8988T (cell line): ENCODE results near the gene ARIH2.

ENCODE experiments used
- DNase-seq: peaks from one replicate; pipeline ENCODE4 v3.0.0; 2011

The ARIH2 gene

GRCh38 chr3:48974076-48974864 is 55.6 kb downstream of the ARIH2 start:
- no peak for DNase-seq

DNA sequence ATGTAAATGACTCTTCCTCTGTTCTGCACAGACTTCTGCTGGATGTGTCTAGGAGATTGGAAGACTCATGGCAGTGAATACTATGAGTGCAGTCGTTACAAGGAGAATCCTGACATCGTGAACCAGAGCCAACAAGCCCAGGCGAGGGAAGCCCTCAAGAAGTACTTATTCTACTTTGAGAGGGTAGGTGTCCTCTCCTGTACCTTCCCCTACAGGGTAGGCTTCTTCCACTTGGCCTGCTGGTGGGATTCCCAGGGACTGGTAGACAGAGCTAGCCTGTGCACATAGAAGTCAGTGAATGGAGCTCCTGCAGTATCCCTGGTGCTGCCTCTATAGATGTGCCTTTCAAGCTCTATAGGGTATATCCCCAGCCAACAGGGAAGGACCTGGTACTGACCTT is 60.8 kb downstream of the ARIH2 start:
- DNase-seq: no peak

GRCh38 chr3:48980295-48980694 is 61.7 kb downstream of the ARIH2 start:
- no peak for DNase-seq

DNA sequence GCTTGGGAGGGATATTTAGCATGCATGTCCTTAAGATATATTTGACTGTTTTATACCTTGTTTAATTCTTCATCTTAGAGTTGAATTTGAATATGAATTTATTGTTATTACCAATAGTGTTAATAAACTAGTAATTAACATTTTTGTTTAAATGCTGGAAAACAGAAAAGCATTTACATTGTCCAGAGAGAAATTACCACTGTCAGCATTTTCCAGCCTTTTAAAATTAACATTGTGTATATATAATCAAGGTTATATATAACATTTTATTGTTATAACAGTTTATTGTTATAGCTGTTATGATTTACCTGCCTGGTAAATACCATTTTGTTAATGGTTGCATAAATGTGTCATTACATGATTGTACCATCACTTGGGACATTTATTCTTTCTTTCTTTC is 63.4 kb downstream of the ARIH2 start:
- no peak for DNase-seq

DNA sequence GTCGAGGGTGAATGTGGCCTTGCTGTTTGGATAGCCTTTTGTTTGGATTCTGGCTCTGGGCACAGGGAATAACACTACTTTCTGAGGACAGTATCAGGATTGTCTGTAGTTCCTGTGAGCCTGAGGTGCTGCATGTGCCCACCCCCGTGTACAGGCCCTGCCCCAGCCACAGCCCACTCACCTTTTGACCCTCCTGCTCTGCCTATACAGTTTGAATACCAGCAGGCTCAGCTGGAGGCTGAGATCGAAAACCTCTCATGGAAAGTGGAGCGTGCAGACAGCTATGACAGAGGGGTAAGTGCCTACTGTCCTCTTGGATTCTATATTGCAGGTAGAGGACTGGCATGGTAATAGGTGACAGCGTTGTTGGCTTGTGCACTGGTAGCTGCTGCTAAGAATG is 64.0 kb downstream of the ARIH2 start:
- no peak for DNase-seq

GRCh38 chr3:48983096-48983495 is 64.5 kb downstream of the ARIH2 start:
- DNase-seq: no peak

- DNase-seq: no peak
Measured at GRCh38 chr3:48984663-48985062, 66.0 kb downstream of the ARIH2 start.

GRCh38 chr3:48985831-48986376 is 67.3 kb downstream of the ARIH2 start:
- no peak for DNase-seq

DNA sequence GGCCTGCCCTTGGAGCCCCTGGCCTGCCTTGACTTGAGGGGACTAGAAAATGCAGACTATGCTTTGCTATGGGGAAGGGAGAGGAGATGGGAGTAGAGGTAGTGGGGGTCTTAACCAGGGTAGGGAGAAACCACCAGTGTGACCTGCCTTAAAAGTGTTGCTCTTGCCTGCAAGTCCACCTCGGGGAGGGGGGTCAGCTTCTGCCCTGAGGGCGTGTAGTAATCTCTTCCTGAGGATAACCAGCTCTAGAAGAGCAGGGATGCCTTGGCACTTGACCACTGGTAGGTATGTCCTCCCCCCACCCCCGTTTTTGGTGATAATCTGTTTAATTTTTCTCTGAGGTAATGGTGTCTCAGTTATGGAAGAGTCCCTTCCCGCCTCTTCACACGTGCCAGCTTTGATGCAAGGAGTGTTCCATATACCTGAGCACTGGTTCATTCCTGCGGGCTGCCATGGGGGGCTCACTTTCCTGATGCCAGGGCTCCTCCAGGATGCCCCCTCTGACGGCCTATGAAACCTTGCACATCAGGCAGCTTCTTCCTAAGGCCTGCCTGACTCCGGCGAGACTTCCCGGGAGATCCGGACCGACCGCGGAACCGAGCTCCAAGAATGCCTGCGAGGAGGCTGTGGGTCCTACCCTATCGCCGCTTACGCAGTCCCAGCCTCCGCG is 70.6 kb downstream of the ARIH2 start:
- no peak for DNase-seq

DNA sequence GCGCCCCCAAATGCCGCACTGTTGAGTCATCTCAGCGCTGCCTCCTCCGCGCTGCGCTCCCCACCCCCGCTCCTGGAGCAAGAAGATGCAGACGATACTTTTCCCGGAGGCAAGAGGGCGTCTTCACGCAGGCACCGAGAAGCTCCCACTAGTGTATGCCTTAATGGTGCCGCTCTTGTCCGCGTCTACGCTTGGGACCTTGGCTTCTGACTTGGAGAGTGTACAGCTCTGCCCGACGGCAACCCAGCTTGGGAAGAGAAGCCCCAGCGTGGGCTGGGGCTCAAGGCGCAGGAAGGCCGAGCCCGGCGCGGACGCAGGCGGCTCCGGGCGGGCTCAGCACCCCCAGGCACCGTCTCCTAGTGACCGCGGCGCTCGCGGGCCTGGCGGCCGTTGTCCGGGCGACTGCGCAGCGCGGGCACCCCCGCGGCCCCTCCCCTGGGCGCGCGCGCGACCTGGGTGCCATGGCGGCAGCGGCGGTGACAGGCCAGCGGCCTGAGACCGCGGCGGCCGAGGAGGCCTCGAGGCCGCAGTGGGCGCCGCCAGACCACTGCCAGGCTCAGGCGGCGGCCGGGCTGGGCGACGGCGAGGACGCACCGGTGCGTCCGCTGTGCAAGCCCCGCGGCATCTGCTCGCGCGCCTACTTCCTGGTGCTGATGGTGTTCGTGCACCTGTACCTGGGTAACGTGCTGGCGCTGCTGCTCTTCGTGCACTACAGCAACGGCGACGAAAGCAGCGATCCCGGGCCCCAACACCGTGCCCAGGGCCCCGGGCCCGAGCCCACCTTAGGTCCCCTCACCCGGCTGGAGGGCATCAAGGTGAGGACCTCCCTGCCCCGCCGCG is 71.4 kb downstream of the ARIH2 start, which contains the start of gene P4HTM:
P4HTM (plus strand) TSS at position 446 of the 840 bp plus-strand sequence; CDS start at position 462, 16 bp downstream.
- DNase-seq: peak; percentile 75

- DNase-seq: no peak
Measured at GRCh38 chr3:48990636-48991469, 72.2 kb downstream of the ARIH2 start.

DNA sequence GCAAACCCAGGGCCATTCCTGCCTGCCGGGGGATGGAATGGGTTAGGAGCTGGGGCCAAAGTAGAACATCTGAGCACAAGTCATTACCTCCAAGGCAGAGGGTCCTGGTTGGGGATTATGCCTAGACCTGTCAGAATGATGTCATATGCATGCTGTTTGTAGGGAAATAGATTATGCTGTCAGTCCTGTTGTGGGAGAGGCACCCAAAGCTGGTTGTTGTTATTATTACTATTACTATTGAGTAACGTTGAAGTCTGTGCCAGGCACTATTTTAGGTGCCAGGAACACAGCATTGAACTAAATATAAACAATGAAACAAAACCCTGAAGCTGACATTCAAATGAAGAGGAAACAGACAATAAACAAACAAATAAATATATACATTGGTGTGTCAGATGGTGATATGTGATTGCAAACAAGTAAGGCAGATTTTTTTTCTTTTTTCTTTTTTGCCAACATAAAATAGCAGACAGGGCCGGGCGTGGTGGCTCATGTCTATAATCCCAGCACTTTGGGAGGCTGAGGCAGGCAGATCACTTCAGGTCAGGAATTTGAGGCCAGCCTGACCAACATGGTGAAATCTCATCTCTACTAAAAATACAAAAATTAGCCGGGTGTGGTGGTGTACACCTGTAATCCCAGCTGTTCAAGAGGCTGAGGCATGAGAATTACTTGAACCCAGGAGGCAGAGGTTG is 73.4 kb downstream of the ARIH2 start:
- DNase-seq: no peak

- DNase-seq: no peak
Measured at GRCh38 chr3:48993834-48994233, 75.2 kb downstream of the ARIH2 start.

- no peak for DNase-seq
Measured at GRCh38 chr3:48996640-48997039, 78.0 kb downstream of the ARIH2 start.

DNA sequence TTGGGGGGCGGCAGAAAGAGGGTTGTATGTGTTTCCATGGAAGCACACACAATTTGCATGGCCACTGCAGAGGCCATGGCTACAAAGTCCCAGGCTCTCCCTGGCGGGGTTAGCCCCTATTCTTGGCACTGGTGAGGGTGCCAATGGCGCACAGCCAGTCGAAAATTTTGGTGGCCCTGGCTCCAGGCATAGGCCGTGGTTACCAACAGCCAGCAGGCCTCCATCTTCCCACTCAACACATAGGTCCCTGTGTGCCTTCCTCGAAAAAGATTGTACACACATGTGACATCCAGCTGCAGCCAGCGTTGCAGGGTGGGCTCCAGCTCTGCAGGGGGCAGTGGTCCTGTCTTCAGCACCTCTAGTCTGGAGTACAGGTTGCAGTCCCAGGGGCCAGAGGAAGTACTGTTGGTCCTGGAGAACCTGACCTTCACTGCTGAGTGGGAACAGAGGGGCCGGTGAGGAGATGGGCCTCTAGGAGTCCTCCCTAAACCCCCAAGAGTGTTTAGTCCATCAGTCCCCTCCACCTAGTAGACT is 78.5 kb downstream of the ARIH2 start:
- DNase-seq: no peak

- DNase-seq: no peak
Measured at GRCh38 chr3:48997714-48998637, 79.3 kb downstream of the ARIH2 start.

DNA sequence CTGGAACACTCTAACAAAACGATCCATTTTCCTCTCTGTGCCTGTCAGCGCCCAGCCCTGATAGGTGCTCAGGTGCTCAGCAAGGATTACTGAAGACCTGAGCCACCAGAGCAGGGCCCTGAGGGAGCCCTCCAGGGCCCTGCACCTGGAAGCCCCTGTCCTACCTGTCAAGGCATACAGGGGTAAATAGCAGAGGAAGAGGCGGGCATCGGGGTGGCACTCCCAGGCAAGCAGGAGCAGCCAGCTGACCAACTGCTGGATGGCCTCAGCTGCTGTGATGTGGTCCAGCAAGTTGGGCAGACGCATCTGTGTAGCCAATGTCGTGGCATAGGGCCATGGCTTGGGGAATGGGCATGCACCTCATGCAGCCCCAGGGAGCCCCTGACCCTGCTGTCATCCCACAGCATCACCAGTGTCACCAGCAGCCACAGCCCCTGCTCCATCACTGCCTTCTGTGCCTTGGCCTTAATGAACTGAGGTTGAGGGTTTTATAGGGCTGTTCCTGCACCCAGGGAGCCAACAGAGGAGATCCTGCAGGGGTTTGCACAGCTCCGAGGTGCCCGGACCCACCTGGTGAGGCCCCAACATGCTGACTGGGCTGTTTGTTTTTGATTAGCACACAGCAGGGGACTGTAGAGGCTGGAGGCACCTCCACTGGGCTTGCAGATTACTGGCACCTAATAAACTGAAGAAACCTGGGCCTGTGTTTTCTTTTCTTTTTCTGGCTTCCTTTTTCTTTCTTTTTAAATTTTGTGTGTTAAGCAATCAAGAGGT is 80.6 kb downstream of the ARIH2 start:
- DNase-seq: no peak

- no peak for DNase-seq
Measured at GRCh38 chr3:49001155-49001554, 82.5 kb downstream of the ARIH2 start.
